ENCODE data around the gene SRC.

Gene SRC

GRCh38 chr20:37376791-37377190 is 30.9 kb downstream of the SRC start:
- no peak for TF ChIP-seq ZNF70 (CRISPR knock-in tag; IDR thresholded peaks at IDR 0.05)
- no peak for TF ChIP-seq POU6F1 (CRISPR knock-in tag; IDR thresholded peaks at IDR 0.05; ENCODE audit: borderline replicate concordance, low read depth)
- TF ChIP-seq GLIS3 (CRISPR knock-in tag; IDR thresholded peaks at IDR 0.05), result no peak
- TF ChIP-seq CREB5 (CRISPR knock-in tag; IDR thresholded peaks at IDR 0.05; ENCODE audit: low read depth), result no peak
- TF ChIP-seq, protein P1, sequence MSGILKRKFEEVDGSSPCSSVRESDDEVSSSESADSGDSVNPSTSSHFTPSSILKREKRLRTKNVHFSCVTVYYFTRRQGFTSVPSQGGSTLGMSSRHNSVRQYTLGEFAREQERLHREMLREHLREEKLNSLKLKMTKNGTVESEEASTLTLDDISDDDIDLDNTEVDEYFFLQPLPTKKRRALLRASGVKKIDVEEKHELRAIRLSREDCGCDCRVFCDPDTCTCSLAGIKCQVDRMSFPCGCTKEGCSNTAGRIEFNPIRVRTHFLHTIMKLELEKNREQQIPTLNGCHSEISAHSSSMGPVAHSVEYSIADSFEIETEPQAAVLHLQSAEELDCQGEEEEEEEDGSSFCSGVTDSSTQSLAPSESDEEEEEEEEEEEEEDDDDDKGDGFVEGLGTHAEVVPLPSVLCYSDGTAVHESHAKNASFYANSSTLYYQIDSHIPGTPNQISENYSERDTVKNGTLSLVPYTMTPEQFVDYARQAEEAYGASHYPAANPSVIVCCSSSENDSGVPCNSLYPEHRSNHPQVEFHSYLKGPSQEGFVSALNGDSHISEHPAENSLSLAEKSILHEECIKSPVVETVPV (CRISPR knock-in tag; IDR thresholded peaks at IDR 0.05), result no peak
- no peak for TF ChIP-seq RARB (CRISPR knock-in tag; IDR thresholded peaks at IDR 0.05)
- TF ChIP-seq ZNF8 (CRISPR knock-in tag; IDR thresholded peaks at IDR 0.05), result no peak
- ATAC-seq, result no peak

DNA sequence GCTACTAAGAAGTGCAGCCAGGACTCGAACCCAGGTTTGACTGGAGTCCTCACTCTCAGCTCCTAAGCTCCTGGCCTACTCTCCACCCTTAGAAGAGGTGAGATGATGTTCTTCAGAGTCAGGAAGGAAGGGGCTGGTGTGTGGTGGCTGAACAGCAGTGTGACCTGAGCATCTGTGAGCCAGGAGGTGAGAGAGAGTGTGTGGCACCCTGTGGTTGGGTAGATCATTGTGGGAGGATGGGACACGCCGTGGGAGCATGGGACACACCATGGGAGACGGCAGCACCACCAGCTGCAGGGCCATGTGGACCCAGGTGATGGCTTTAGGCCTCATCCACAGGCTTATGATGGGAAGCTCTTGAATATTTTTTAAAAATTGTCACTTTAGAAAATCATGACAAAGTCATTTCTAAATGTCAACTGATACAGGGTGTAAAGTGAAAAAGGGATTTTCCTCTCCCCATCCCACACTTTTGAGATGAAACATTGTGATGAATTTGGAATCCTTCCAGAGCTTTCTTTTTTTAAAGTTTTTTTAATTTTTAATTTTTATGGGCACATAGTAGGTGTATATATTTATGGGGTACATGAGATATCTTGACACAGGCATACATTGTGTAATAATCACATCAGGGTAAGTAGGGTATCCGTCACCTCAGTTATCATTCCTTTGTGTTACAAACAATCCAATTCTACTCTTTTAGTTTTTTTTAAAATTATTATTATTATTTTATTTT is 31.6 kb downstream of the SRC start:
- TF ChIP-seq PPARA (CRISPR knock-in tag; IDR thresholded peaks at IDR 0.05; ENCODE audit: borderline replicate concordance) (no peak), CREB5 (CRISPR knock-in tag; IDR thresholded peaks at IDR 0.05; ENCODE audit: low read depth) (no peak), POU6F1 (CRISPR knock-in tag; IDR thresholded peaks at IDR 0.05; ENCODE audit: borderline replicate concordance, low read depth) (no peak), BACH2 (CRISPR knock-in tag; IDR thresholded peaks at IDR 0.05; ENCODE audit: borderline replicate concordance) (no peak), PATZ1 (CRISPR knock-in tag; IDR thresholded peaks at IDR 0.05; ENCODE audit: borderline replicate concordance) (no peak), ISL1 (CRISPR knock-in tag; IDR thresholded peaks at IDR 0.05) (no peak), SNAI2 (CRISPR knock-in tag; IDR thresholded peaks at IDR 0.05) (no peak), ARNTL (CRISPR knock-in tag; IDR thresholded peaks at IDR 0.05; ENCODE audit: borderline replicate concordance, low read depth) (no peak), TOX (CRISPR knock-in tag; IDR thresholded peaks at IDR 0.05; ENCODE audit: borderline replicate concordance) (no peak), OSR1 (CRISPR knock-in tag; IDR thresholded peaks at IDR 0.05) (no peak), TCF4 (CRISPR knock-in tag; IDR thresholded peaks at IDR 0.05; ENCODE audit: borderline replicate concordance) (no peak), ZFP30 (CRISPR knock-in tag; IDR thresholded peaks at IDR 0.05) (no peak), ZNF8 (CRISPR knock-in tag; IDR thresholded peaks at IDR 0.05) (no peak)
- ATAC-seq, result no peak

DNA sequence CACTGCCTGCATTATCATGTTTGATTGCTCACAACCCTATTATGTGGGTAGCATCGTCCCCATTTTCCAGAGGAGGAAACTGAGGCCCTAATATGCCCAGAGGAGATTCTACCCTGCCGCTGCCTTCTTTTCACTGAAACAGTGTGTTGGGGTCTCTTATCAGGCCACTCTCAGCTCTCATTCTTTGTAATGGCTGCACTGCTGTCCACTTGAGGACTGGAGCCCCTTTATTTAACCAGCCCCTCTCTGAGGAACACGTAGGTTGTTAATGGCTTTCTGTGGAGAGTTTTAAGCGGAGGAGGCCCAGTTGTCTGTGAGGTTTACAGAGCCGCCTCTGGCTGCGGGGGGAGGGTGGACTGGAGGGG is 32.5 kb downstream of the SRC start:
- ATAC-seq, result no peak
- no peak for TF ChIP-seq RARB (CRISPR knock-in tag; IDR thresholded peaks at IDR 0.05)
- no peak for TF ChIP-seq PATZ1 (CRISPR knock-in tag; IDR thresholded peaks at IDR 0.05; ENCODE audit: borderline replicate concordance)
- TF ChIP-seq TCF4 (CRISPR knock-in tag; IDR thresholded peaks at IDR 0.05; ENCODE audit: borderline replicate concordance), result no peak
- no peak for TF ChIP-seq PPARA (CRISPR knock-in tag; IDR thresholded peaks at IDR 0.05; ENCODE audit: borderline replicate concordance)
- TF ChIP-seq ZNF8 (CRISPR knock-in tag; IDR thresholded peaks at IDR 0.05), result no peak
- TF ChIP-seq, protein P1 (CRISPR knock-in tag; IDR thresholded peaks at IDR 0.05), result no peak
- no peak for TF ChIP-seq ISL1 (CRISPR knock-in tag; IDR thresholded peaks at IDR 0.05)
- TF ChIP-seq POU6F1 (CRISPR knock-in tag; IDR thresholded peaks at IDR 0.05; ENCODE audit: borderline replicate concordance, low read depth), result no peak
- no peak for TF ChIP-seq ARNTL (CRISPR knock-in tag; IDR thresholded peaks at IDR 0.05; ENCODE audit: borderline replicate concordance, low read depth)
- no peak for TF ChIP-seq TOX (CRISPR knock-in tag; IDR thresholded peaks at IDR 0.05; ENCODE audit: borderline replicate concordance)
